Measurements from ENCODE around the gene RBM20. TPM values are rescaled to one million over a fixed set of nuclear protein-coding genes. Genes with fewer than 3 reads are reported as not detected.
A peak's percentile ranks its signal among the peaks of the same experiment; 100 is the strongest.

The RBM20 gene
- total RNA-seq, 4 donors from 2014 or later, result 0.88 to 3.8 (median 1.9) TPM

DNA sequence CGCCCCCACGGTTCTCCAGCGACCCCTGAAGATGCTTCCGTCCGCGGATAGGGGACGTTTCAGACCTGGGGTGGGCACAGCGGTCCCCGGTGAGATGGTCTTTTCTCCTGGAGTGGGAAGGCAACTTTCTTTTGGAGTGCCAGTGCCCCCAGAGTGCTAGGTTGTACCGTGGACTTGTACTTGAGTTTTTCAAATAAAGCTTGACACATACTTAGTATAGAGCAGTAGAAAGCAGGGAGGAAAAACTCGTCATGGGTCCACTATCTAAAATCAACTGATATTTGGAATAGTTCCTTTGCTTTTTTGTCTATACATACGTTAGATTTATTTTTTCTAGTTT, 28.4 kb downstream of the RBM20 start:
- TF ChIP-seq, protein P1, sequence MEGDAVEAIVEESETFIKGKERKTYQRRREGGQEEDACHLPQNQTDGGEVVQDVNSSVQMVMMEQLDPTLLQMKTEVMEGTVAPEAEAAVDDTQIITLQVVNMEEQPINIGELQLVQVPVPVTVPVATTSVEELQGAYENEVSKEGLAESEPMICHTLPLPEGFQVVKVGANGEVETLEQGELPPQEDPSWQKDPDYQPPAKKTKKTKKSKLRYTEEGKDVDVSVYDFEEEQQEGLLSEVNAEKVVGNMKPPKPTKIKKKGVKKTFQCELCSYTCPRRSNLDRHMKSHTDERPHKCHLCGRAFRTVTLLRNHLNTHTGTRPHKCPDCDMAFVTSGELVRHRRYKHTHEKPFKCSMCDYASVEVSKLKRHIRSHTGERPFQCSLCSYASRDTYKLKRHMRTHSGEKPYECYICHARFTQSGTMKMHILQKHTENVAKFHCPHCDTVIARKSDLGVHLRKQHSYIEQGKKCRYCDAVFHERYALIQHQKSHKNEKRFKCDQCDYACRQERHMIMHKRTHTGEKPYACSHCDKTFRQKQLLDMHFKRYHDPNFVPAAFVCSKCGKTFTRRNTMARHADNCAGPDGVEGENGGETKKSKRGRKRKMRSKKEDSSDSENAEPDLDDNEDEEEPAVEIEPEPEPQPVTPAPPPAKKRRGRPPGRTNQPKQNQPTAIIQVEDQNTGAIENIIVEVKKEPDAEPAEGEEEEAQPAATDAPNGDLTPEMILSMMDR (IDR thresholded peaks at IDR 0.05), result no peak
- TF ChIP-seq POLR2A (IDR thresholded peaks at IDR 0.05), result no peak
- Histone ChIP-seq H3K4me3 (peak overlapping the region; percentile 45 to 46), H3K27ac (peak overlapping the region; percentile 15 to 40), H3K36me3 (no peaks in the 10 kb centered on the region), H3K4me1 (no peaks in the 10 kb centered on the region), H3K27me3 (no peaks in the 10 kb centered on the region), H3K9me3 (no peaks in the 10 kb centered on the region)
- no peak for DNase-seq
- intact Hi-C loops (cut with DNase I; ENCODE audit: low total_unique reads), result no loop called here

DNA sequence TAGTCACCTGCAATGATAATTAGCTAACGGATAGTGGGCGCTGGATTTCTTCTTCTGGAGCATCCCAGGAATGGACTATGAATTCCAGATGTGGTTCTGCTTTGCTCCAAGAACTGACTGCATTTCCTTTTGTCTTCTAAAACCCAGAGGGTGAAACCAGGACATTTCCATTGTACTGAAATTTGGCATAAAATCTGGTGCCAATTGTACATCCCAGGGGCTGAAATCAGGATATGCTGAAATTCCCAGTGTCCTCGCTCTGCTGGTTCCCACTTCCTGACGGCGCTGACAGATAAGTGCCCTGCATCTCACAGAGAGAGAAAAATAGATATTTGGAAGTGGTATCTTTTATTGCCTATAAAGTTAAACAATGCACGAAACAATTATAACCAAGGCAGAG, 31.9 kb downstream of the RBM20 start:
- Histone ChIP-seq H3K27ac (no peak overlapping the region), H3K4me1 (no peaks in the 10 kb centered on the region), H3K9me3 (no peaks in the 10 kb centered on the region), H3K4me3 (no peak overlapping the region), H3K27me3 (no peaks in the 10 kb centered on the region), H3K36me3 (no peaks in the 10 kb centered on the region)
- DNase-seq, result no peak
- TF ChIP-seq POLR2A (IDR thresholded peaks at IDR 0.05), result no peak
- TF ChIP-seq, protein P1 (IDR thresholded peaks at IDR 0.05), result no peak
- intact Hi-C loops (cut with DNase I; ENCODE audit: low total_unique reads), result no loop called here

DNA sequence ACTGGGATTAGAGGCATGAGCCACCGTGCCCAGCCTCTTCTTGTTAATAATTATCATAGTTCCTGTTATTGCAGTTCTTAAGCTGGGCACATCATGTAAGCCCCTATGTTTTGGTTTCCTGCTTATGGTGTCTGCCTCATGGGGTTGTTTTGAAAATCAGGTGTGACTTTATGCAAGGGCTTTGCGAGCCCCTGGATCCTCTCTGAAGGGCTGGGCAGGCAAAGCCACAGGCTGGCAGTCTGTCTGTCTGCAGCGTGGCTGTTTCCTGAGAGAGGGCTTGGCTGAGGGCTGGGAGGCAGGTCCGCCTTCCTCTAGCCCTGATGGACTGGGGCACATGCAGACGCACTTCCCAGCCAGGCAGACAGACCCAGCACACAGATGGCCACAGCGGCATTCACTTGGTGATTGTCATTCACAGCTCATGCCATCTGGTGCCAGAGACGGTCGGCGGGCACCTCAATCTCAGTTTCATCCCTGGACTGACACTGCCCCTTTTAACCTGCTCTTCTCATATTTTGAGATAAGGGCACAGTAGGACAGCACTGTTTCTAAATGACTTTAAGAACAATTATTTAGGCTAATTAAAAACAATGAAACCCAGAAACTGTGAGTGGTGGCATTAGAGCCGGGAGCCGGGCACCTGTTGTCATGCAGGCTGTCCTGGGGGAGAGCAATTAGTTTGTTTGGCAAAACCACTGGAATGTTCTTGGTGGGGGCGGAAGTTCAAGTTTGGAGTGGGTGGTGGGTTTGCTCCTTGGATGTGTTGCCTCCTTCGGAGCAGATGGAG, 35.5 kb downstream of the RBM20 start:
- no peaks in the 10 kb centered on the region for H3K27me3 ChIP-seq

DNA sequence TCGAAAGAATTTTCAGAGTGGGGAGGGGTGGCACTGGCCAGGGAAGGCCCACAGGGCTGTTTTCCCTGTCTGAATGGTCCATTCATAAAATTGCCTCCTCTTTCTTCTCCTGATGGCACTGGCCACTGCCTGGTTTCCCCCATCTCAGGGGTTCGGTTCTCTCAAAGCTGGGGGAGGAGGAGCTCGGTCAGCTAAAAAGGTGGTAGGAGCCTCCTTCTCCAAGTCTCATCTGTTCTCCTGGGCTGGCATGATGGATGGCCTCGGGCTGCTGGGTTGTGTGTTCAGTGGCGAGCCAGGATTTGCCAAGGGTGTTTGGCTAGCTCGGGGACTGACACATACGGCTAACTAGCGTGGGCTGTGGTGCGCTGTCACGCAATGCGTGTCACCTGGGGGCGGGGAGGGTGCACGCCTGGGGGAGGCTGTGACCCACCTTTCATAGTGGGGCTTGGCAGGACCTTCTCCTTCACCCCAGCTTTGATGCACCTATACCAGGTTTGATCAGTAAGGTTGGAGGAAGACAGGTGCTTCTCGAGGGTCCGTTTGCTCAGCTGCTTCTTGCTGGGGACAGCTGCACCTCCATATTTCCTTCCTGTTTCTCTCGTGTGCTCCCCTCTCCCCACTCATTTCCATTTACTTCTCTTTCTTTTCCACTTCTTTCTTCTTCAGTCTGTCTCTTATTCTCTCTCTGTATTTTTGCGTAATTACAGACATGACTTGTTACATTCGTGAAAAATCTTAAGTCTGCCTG, 36.3 kb downstream of the RBM20 start:
- Histone ChIP-seq H3K36me3 (no peaks in the 10 kb centered on the region), H3K27me3 (no peaks in the 10 kb centered on the region), H3K4me1 (no peaks in the 10 kb centered on the region), H3K27ac (no peak overlapping the region), H3K4me3 (no peak overlapping the region), H3K9me3 (no peaks in the 10 kb centered on the region)
- no peak for DNase-seq
- TF ChIP-seq, protein P1 (IDR thresholded peaks at IDR 0.05), result no peak
- no peak for TF ChIP-seq POLR2A (IDR thresholded peaks at IDR 0.05)
- intact Hi-C loops (cut with DNase I; ENCODE audit: low total_unique reads), result no loop called here

More for the DNA sequence above, 35.5 kb downstream of the RBM20 start:
- no peak overlapping the region for H3K27ac ChIP-seq
- no peaks in the 10 kb centered on the region for H3K36me3 ChIP-seq
- H3K4me1 ChIP-seq, result no peaks in the 10 kb centered on the region
- no peak overlapping the region for H3K4me3 ChIP-seq
- DNase-seq, result no peak
- intact Hi-C loops (cut with DNase I; ENCODE audit: low total_unique reads), result no loop called here
- TF ChIP-seq, protein P1 (IDR thresholded peaks at IDR 0.05), result no peak
- TF ChIP-seq POLR2A (IDR thresholded peaks at IDR 0.05), result no peak
- no peaks in the 10 kb centered on the region for H3K9me3 ChIP-seq

DNA sequence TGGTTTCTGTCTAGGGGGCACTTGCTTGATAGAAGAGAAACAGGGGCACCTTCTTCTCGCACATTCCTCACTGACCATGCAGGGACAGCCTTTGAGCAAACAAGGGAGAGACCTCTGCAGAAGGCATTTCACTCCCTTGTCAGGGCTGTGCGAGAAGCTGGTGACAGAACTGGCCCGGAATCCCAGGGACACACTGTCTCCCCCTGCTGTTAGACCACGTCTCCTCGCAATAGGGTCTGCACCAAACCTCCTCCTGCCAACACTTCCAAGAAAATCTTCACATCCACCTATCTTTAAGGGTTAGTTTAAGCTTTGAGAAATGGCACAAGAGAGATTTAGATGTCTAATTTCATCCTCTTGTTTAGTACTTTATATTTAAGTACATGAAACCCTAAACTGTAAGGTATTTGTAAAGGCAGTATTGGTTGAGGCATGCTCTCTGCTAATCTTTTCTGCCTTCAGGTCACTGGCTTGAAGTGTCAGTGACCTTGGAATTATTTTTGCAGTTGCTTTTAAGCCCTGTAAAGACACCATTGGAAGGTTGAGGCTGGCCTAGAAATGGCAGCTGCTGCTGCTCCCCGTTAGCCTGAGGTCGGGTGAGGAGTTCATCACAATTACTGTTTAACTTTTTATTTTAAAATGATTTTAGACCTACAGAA, 37.0 kb downstream of the RBM20 start:
- TF ChIP-seq, protein P1 (IDR thresholded peaks at IDR 0.05), result no peak
- no peak for TF ChIP-seq POLR2A (IDR thresholded peaks at IDR 0.05)
- no peak for DNase-seq
- no peak overlapping the region for H3K4me3 ChIP-seq
- no peaks in the 10 kb centered on the region for H3K36me3 ChIP-seq
- H3K9me3 ChIP-seq, result no peaks in the 10 kb centered on the region
- H3K4me1 ChIP-seq, result no peaks in the 10 kb centered on the region
- intact Hi-C loops (cut with DNase I; ENCODE audit: low total_unique reads), result no loop called here
- H3K27ac ChIP-seq, result no peak overlapping the region
- no peaks in the 10 kb centered on the region for H3K27me3 ChIP-seq

Measured in uterus (tissue), 4 donors.